Glomerular endothelial cell (primary cell): ENCODE measurements around the gene EAPP. TPM values are rescaled to one million over a fixed set of nuclear protein-coding genes. Genes with fewer than 3 reads are reported as not detected.
"Not testable (repeated sequence)": the region's sequence is repeated elsewhere in the genome, so short reads cannot be mapped to it uniquely, and the experiment has no call there.

Source experiments
- DNase-seq: peaks from one replicate; pipeline ENCODE4 v3.0.0-alpha.2; 2011; ENCODE audit warnings: low read depth, low spot score; ENCODE audit errors: extremely low read depth
- total RNA-seq: library from RNA; depleted of rRNA; stranded (reverse); fragments of >200 nt; gene quantifications from 2 replicates; pipeline ENCODE4 v1.2.3, GENCODE V29; 2015

The EAPP gene, protein sequence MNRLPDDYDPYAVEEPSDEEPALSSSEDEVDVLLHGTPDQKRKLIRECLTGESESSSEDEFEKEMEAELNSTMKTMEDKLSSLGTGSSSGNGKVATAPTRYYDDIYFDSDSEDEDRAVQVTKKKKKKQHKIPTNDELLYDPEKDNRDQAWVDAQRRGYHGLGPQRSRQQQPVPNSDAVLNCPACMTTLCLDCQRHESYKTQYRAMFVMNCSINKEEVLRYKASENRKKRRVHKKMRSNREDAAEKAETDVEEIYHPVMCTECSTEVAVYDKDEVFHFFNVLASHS
- total RNA-seq, result 18.9 and 23.5 TPM in 2 replicates

- DNase-seq, result peak; percentile 75
Measured at GRCh38 chr14:34539407-34540180, at the start of gene EAPP. Gene EAPP, minus strand, starts transcription at chr14:34539701. Its CDS starts 73 bp downstream, at chr14:34539628.

GRCh38 chr14:34583525-34583924, 44.0 kb upstream of the EAPP start:
- no peak for DNase-seq

GRCh38 chr14:34582117-34582680, 42.7 kb upstream of the EAPP start:
- DNase-seq, result no peak

DNA sequence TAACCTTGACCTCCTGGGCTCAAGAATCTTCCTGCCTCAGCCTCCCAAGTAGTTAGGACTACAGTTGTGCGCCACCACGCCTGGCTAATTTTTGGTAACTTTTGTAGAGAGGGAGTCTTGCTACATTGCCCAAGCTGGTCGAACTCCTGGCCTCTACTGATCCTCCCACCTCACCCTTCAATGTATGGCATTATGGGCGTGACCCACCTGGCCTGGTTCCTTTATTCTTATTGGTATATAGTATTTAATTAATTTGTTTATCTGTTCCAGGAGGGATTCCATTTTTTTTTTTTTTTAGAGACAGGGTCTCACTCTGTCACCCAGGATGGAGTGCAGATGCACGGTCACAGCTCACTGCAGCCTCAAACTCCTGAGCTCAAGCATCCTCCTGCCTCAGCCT, 40.9 kb upstream of the EAPP start:
- no peak for DNase-seq

DNA sequence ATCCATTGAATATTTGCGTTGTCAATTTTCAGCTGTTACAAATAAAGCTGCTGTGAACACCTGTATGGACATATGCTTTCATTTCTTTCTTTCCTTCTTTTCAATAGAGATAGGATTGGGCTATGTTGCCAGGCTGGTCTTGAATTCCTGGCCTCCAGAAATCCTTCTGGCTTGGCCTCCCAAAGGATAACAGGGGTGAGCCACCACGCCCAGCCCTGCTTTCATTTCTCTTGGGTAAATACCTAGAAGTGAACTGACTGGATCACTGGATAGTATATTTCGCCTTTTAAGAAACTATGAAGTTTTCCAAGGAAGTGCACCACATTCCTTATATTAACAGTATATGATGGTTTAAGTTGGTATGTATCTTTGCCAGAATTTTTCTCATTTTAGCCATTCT, 32.3 kb upstream of the EAPP start:
- no peak for DNase-seq

GRCh38 chr14:34569750-34570149, 30.2 kb upstream of the EAPP start:
- DNase-seq, result no peak

DNA sequence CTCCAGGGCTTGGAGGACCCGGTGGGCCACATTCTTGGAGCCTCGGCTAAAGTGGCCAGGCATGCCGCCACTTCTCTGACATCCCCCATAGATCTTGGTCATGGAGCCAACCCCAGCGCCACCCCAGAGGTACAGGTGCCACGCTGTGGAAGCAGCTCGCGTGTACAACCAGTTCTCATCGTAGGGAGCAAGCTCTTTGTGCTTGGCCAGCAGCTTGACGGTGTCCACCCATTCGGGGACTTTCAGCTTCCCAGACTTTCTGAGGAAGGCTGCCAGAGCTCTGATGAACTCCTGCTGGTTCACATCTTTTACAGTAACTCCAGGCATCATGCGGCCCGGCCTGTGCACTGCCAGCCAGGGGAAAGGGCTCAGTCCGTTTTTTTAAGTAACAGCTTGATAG, 29.3 kb upstream of the EAPP start:
- DNase-seq, result no peak

- no peak for DNase-seq
Measured at GRCh38 chr14:34562776-34563150, 23.3 kb upstream of the EAPP start.

DNA sequence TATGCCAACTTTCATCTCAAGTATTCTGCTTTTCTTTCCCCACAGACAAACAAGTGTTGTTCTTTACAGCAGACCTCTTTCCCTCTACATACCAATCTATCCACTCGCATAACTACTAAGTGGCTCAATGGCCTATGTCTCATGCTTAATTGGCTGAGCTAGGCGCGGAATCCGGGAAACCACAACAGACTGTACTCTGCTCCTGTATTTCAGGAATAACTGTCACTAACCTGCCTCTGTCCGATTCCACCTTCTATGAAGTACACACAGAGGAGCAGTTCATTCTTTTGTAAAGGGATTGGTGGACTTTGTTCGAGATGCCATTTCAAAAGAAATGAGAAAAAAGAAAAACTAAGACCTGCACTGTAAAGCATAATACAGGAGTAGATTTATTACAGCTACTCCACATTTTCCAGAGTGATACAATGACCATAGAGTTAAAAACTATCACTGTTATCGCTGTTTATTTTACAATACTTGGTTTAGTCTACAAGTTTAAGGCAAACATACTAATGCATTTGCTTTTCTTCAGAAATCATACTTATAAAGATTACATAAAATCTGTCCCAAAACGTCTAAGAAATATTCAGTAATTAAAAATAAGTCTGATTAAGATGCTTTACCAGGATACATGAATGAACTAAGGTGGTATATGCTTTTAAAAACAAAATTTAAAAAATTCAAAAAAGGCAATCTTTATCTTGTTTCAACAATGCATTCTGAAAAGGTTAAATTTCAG, 22.7 kb upstream of the EAPP start:
- not testable (repeated sequence) for DNase-seq

- DNase-seq, result not testable (repeated sequence)
Measured at GRCh38 chr14:34556498-34556829, 17.0 kb upstream of the EAPP start.

DNA sequence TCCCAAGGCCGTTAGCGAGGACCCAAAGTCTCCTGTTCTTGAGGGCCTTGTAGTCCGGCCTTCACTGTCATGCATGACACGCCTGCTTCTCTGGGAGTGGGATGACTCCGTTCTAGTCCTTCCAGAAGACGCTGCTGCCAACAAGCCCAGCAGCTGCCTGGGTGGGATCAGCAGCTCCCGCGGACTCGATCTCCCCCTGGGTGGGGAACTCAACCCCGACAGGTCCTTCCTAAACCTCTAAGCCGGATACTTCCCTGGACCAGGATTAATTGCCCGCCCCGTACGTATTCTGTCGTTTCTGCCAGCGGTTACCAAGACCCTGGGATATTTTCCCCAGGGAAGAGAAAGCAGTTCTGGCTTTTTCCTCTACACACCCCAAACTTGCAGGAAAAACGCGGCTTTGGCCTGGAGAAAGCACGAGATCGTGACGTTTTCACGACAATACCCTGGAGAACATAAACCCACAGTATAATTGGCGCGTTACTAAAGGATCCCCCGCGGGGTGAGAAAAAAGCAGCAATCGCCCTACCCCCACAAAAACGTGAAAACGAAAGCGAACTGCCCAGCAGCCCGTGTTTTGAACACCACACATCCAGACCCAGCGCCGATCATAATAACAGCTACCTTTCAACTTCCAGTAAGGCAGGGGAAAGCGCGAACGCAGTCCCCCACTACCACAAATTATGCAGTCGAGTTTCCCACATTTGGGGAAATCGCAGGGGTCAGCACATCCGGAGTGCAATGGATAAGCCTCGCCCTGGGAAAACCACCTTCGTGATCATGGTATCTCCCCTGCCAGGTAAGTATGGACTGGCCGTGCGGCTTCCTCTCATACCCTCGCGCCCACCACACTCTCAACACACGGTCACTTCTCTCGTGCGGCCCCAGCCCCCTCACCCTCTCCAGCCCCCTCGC, 16.3 kb upstream of the EAPP start:
- DNase-seq, result not testable (repeated sequence)

DNA sequence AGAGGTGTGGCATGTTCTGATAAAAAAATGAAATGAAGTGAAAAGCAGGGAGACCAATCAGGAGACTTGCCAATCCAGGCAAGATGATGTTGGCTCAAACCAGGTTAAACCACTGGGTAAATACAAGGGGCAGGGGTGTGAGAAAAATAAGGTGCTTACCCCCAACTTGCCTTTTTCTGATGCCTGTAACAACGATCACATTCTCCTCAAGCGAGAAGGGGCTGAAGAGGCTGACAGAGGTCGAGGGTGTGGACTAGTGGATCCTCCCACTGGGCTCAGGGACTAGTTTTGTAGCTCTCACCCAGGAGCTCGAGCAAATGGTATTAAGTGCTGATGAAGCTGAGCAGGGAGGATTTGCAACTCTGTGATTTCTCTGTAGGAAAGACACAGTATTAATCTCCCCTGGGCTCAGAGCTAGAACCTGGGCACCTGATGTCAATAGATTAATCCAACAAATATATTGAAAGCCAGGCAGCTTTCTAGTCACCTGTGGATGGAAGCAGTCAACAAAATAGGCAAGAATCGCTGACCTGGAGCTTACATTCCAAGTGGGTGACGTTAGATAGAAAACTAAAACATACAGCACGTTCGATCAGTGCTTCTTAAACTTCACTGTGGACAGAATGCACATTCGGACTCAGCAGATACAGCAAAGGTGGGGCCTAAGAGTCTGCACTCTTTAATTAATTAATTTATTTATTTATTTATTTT, 15.2 kb upstream of the EAPP start:
- no peak for DNase-seq

- DNase-seq, result not testable (repeated sequence)
Measured at GRCh38 chr14:34549276-34549966, 9.9 kb upstream of the EAPP start.

GRCh38 chr14:34548472-34548981, 9.0 kb upstream of the EAPP start:
- no peak for DNase-seq

DNA sequence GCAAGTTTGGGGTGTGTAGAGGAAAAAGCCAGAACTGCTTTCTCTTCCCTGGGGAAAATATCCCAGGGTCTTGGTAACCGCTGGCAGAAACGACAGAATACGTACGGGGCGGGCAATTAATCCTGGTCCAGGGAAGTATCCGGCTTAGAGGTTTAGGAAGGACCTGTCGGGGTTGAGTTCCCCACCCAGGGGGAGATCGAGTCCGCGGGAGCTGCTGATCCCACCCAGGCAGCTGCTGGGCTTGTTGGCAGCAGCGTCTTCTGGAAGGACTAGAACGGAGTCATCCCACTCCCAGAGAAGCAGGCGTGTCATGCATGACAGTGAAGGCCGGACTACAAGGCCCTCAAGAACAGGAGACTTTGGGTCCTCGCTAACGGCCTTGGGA, 7.6 kb upstream of the EAPP start:
- DNase-seq, result not testable (repeated sequence)

- not testable (repeated sequence) for DNase-seq
Measured at GRCh38 chr14:34546272-34547135, 7.0 kb upstream of the EAPP start.

GRCh38 chr14:34540181-34541059, 919 bp upstream of the EAPP start:
- DNase-seq, result not testable (repeated sequence)
